PFSK-1 (cell line): Measurements from ENCODE around the gene SPOCK3.

Source experiments
- FOXP2 ChIP-seq: optimal IDR thresholded peaks from 2 replicates; pipeline ENCODE3; 2011; ENCODE audit warnings: borderline replicate concordance, control low read depth, inconsistent platforms; ENCODE audit not compliant: insufficient read depth; ENCODE audit errors: extremely low read length, extremely low read depth
- POLR2AphosphoS5 ChIP-seq: IDR thresholded peaks from 2 replicates; pipeline ENCODE4 v1.6.1; 2012; ENCODE audit warnings: low read depth, mild to moderate bottlenecking, control low read depth, low read length, moderate library complexity
- REST ChIP-seq, 2 experiments: IDR thresholded peaks; 2 replicates each; pipeline versions ENCODE4 v1.6.1 to v1.8.0; 2011 to 2012; ENCODE audit warnings: low read depth in 2 of 2, low read length in 2 of 2, control low read depth in 1 of 2, inconsistent platforms in 1 of 2, mild to moderate bottlenecking in 1 of 2, moderate library complexity in 1 of 2; ENCODE audit not compliant: insufficient read depth in 1 of 2
- SIN3A ChIP-seq: IDR thresholded peaks from 2 replicates; pipeline ENCODE4 v1.6.1; 2012; ENCODE audit warnings: mild to moderate bottlenecking, low read length, moderate library complexity, borderline replicate concordance; ENCODE audit not compliant: insufficient read depth
- TAF1 ChIP-seq: IDR thresholded peaks from 2 replicates; pipeline ENCODE4 v1.6.1; 2012; ENCODE audit warnings: low read length, control low read depth, borderline replicate concordance; ENCODE audit not compliant: insufficient read depth

Gene SPOCK3

GRCh38 chr4:166924424-166924823, 309.9 kb downstream of the SPOCK3 start:
- TF ChIP-seq FOXP2 (no peak), SIN3A (no peak), REST (IDR thresholded peaks at IDR 0.05; ENCODE audit: insufficient read depth in 1 of 2, low read depth in 2 of 2, low read length in 2 of 2) (no peak), TAF1 (no peak), POLR2AphosphoS5 (no peak)

- TF ChIP-seq FOXP2 (no peak), REST (IDR thresholded peaks at IDR 0.05; ENCODE audit: insufficient read depth in 1 of 2, low read depth in 2 of 2, low read length in 2 of 2) (no peak), TAF1 (no peak), SIN3A (no peak), POLR2AphosphoS5 (no peak)
Observed at GRCh38 chr4:166913926-166914325, 320.4 kb downstream of the SPOCK3 start.

- no peak for TF ChIP-seq FOXP2
- TF ChIP-seq POLR2AphosphoS5: no peak
Observed at GRCh38 chr4:166903408-166903807, 330.9 kb downstream of the SPOCK3 start.

GRCh38 chr4:166902941-166903340, 331.4 kb downstream of the SPOCK3 start:
- TF ChIP-seq FOXP2: no peak
- TF ChIP-seq SIN3A: no peak
- no peak for TF ChIP-seq TAF1
- TF ChIP-seq REST (IDR thresholded peaks at IDR 0.05; ENCODE audit: insufficient read depth in 1 of 2, low read depth in 2 of 2, low read length in 2 of 2): no peak
- TF ChIP-seq POLR2AphosphoS5: no peak

GRCh38 chr4:166896254-166896653, 338.0 kb downstream of the SPOCK3 start:
- no peak for TF ChIP-seq FOXP2
- TF ChIP-seq SIN3A: no peak
- TF ChIP-seq TAF1: no peak
- no peak for TF ChIP-seq POLR2AphosphoS5

- TF ChIP-seq FOXP2 (no peak), SIN3A (no peak), REST (IDR thresholded peaks at IDR 0.05; ENCODE audit: insufficient read depth in 1 of 2, low read depth in 2 of 2, low read length in 2 of 2) (no peak), TAF1 (no peak)
Observed at GRCh38 chr4:166895771-166896170, 338.5 kb downstream of the SPOCK3 start.
